Hematopoietic multipotent progenitor cell treated with erythropoietin and hydrocortisone succinate and interleukin-3 and kit ligand, for 6 days (in vitro differentiated cells): ENCODE results near the gene SPRY2.

Source experiments
- DNase-seq: peaks from one replicate; pipeline ENCODE4 v3.0.0-alpha.2; 2015

Gene SPRY2

DNA sequence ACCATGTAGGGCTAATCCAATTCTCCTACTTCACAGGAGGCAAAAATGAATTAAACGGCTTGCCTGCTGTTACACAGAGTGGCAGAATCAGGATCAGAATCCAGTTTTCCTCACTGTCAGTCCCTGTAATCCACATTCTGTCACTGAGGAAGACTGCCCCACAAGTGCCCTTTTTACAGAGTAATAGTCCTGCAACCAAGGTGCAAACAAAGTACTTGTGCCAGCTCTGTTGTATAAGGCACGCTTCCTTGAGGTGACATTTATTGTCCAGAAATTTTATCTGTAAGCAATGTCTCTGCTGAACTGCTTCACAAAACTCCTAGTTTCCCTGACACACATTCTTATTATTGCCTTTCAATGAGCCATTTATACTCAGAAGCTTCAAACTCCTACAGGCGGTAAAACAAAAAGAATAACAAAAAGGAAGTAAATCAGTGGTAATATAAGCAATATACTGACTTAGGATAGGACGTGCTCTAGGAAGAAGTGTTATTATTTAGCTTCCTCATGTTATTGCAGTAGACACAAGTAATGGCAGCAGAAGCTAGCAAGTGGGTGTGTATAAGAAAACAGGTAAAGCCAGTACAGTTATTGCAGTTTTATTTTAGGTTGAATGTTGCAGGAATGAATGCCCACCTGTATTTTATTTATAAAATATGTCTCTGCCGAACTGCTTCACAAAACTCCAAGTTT lies 28.8 kb downstream of the SPRY2 start:
- DNase-seq, result no peak

- DNase-seq, result no peak
Measured at GRCh38 chr13:80309926-80310325, 31.0 kb downstream of the SPRY2 start.

DNA sequence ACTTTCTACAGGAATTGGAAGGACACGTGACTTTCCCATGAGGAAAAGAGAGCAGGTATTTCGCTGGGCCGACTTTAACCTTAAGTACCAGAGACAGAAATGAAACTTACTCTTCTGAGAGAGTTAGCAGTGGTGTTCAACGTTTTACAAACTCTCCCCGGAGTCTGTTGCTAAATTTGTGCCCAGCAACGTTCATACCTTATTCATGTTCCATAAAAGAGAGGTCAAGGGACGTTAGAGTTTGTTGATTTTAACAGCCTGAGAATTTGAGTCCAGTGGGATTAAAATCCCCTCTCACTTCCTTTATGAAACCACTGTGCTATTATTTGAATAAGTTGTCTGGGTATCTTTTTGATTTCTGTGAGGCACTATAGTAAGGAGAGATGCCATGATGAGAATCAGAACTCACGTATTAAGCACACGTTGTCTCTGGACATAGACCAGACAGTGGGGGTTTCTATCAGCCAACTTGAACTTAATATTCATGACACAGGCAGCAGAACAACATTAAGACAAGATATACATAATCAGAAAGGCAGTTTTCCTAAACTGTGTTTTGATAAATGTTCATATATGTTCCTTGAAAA lies 33.4 kb downstream of the SPRY2 start:
- no peak for DNase-seq

- DNase-seq, result no peak
Measured at GRCh38 chr13:80306337-80306972, 34.5 kb downstream of the SPRY2 start.

DNA sequence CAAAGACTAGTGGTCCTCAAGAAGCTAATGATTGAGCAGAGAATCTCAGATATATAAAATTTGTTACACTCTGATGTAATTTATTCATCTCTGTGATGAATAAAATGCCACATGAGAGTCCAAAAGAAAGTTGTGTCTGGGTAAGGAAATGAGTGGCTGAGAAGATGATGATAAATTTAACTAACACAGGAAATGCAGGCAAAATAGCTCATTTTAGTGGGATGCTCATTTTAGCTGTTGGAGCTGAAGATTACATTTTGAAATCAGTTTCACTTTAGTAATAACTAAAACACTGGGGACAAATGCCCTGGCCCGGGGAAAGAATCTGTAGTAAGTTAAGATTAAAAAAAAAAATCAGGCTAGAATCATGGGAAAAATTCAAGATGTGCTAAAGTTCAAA lies 35.2 kb downstream of the SPRY2 start:
- DNase-seq, result no peak

DNA sequence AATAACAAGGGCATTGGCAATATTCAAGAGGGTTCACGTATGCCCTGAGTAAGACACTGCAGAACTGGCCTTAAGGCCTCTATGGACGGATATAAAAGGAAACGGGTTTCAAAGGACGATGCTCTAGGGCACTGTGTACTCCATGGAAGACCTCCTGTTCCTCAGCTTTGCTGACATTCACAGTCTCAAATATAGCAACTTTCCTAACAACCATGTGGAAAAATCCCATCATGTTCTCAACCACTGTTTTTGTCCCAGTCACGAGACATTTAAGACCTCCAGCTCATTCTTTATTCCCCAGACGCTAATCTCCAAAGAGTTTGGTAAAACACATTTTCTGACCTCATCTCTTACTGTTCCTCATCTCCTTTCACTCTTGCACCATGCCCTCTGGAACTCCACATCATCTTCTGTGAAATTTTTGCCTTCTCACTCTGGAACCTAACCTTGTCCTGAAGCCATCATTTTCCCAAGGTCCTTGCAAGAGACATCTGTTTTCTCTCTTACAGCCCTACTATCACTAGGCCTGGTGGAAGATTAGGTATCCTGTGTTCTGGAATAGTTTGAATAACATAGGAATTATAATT lies 37.6 kb downstream of the SPRY2 start:
- no peak for DNase-seq

GRCh38 chr13:80299046-80299445 lies 41.9 kb downstream of the SPRY2 start:
- no peak for DNase-seq

- no peak for DNase-seq
Measured at GRCh38 chr13:80297503-80297902, 43.4 kb downstream of the SPRY2 start.

- no peak for DNase-seq
Measured at GRCh38 chr13:80297094-80297493, 43.8 kb downstream of the SPRY2 start.

GRCh38 chr13:80296638-80297037 lies 44.3 kb downstream of the SPRY2 start:
- DNase-seq, result no peak

- DNase-seq, result no peak
Measured at GRCh38 chr13:80290591-80290990, 50.3 kb downstream of the SPRY2 start.
